Esophagus muscularis mucosa (tissue), 4 donors: ENCODE measurements around the gene C1S. TPM values are rescaled to one million over a fixed set of nuclear protein-coding genes. Genes with fewer than 3 reads are reported as not detected.

ENCODE experiments used
- DNase-seq: peaks from one replicate; pipeline ENCODE4 v3.0.0-alpha.2; 2017; ENCODE audit errors: extremely low spot score
- H3K27ac ChIP-seq, 4 donors: fragments of 200-600 bp; sonication (generic); replicated peaks in 1 of 4; 1 replicate in 3 of 4; 2 replicates in 1 of 4; pipeline ENCODE4 v1.5.1; 2016 to 2019; ENCODE audit warnings: mild to moderate bottlenecking in 1 of 4
- H3K27me3 ChIP-seq, 4 donors: fragments of 200-600 bp; sonication (generic); one replicate each; pipeline versions ENCODE4 v1.5.1 to v1.6.0; 2016 to 2019
- H3K36me3 ChIP-seq, 4 donors: fragments of 200-600 bp; sonication (generic); one replicate each; pipeline ENCODE4 v1.5.1; 2016 to 2019
- H3K4me1 ChIP-seq, 4 donors: fragments of 200-600 bp; sonication (generic); one replicate each; pipeline ENCODE4 v1.5.1; 2016 to 2019
- H3K4me3 ChIP-seq, 4 donors: fragments of 200-600 bp; sonication (generic); 1 replicate in 2 of 4; 2 replicates in 2 of 4; pipeline ENCODE4 v1.5.1; 2016 to 2019; ENCODE audit warnings: mild to moderate bottlenecking in 4 of 4, moderate library complexity in 1 of 4
- H3K9me3 ChIP-seq, 4 donors: fragments of 200-600 bp; sonication (generic); 1 replicate in 3 of 4; 2 replicates in 1 of 4; pipeline ENCODE4 v1.5.1; 2016 to 2019
- CTCF ChIP-seq, 3 experiments: fragments of 200-600 bp in 2 of 3; fragments of 450-650 bp in 1 of 3; sonication (generic) in 2 of 3; IDR thresholded peaks; one replicate each; pipeline ENCODE4 v1.5.1; 2017 to 2019; ENCODE audit warnings: antibody characterized with exemption in 3 of 3, mild to moderate bottlenecking in 2 of 3, moderate library complexity in 1 of 3
- EP300 ChIP-seq: sonication (generic); formaldehyde crosslinking; IDR thresholded peaks from one replicate; pipeline ENCODE4 v1.6.1; 2017; ENCODE audit warnings: antibody characterized with exemption
- POLR2A ChIP-seq: fragments of 450-650 bp; IDR thresholded peaks from one replicate; pipeline ENCODE4 v1.6.1; 2017; ENCODE audit warnings: antibody characterized with exemption, moderate library complexity, mild to moderate bottlenecking, low read depth
- POLR2AphosphoS5 ChIP-seq, 2 donors: sonication (generic); formaldehyde crosslinking; IDR thresholded peaks; one replicate each; pipeline ENCODE4 v1.6.1; 2017; ENCODE audit warnings: antibody characterized with exemption in 2 of 2
- WGBS: methylation state at CpG from one replicate; pipeline ENCODE4 v1.1.5; 2018; 5-methylcytosine and 5-hydroxymethylcytosine counted together
- intact Hi-C: fragments of 100-400 bp; cut with DNase I; formaldehyde crosslinking; loops from one replicate; pipeline ENCODE4 v1.15.1; 2023
- total RNA-seq, 4 donors: library from RNA; depleted of rRNA; stranded (reverse); fragments of >200 nt; gene quantifications; one replicate each; pipeline versions ENCODE4 v1.1.0 to v1.2.1, GENCODE V29; 2016

Gene C1S
- total RNA-seq, 4 donors from 2014 or later = 454 to 549 (median 512) TPM

- H3K27me3 ChIP-seq = no peaks in the 10 kb centered on the region
- TF ChIP-seq CTCF (IDR thresholded peaks at IDR 0.05) = no peak
- no peak for TF ChIP-seq POLR2A
- TF ChIP-seq POLR2AphosphoS5 (IDR thresholded peaks at IDR 0.05) = no peak
- H3K9me3 ChIP-seq = no peaks in the 10 kb centered on the region
- H3K4me3 ChIP-seq = peak overlapping the region in 1 of 4 donors; percentile 14
- intact Hi-C loops = no loop called here
- peak overlapping the region; percentile 81 to 87 (median 82) for H3K27ac ChIP-seq
- H3K36me3 ChIP-seq = peaks cover 24 to 38% (median 32%) of the 10 kb centered on the region in 4 donors
- H3K4me1 ChIP-seq = peaks cover 9 to 38% (median 28%) of the 10 kb centered on the region in 4 donors
- DNase-seq = no peak
These were observed 19.3 kb downstream of the C1S start for GRCh38 chr12:7079826-7080125.

- no peaks in the 10 kb centered on the region for H3K27me3 ChIP-seq
- no peak overlapping the region for H3K4me3 ChIP-seq
- H3K27ac ChIP-seq = peak overlapping the region; percentile 81 to 87 (median 82)
- H3K4me1 ChIP-seq = peaks cover 9 to 38% (median 28%) of the 10 kb centered on the region in 4 donors
- no peaks in the 10 kb centered on the region for H3K9me3 ChIP-seq
- peaks cover 24 to 50% (median 44%) of the 10 kb centered on the region in 4 donors for H3K36me3 ChIP-seq
- 67% methylated on average over 2 of the region's 14 CpGs for WGBS
- TF ChIP-seq POLR2A (no peak), CTCF (IDR thresholded peaks at IDR 0.05) (no peak), POLR2AphosphoS5 (IDR thresholded peaks at IDR 0.05) (no peak), EP300 (no peak)
- intact Hi-C loops = no loop called here
- DNase-seq = no peak
These were observed 20.5 kb downstream of the C1S start for GRCh38 chr12:7081037-7081436.

- Histone ChIP-seq H3K4me1 (peaks cover 9 to 38% (median 27%) of the 10 kb centered on the region in 4 donors), H3K9me3 (no peaks in the 10 kb centered on the region), H3K4me3 (no peak overlapping the region), H3K27me3 (no peaks in the 10 kb centered on the region), H3K36me3 (peaks cover 32 to 71% (median 57%) of the 10 kb centered on the region in 4 donors), H3K27ac (peak overlapping the region in 1 of 4 donors; percentile 87)
- no peak for DNase-seq
- TF ChIP-seq CTCF (IDR thresholded peaks at IDR 0.05) (no peak), POLR2A (no peak), EP300 (no peak), POLR2AphosphoS5 (IDR thresholded peaks at IDR 0.05) (no peak)
- intact Hi-C loops = no loop called here
These were observed 22.6 kb downstream of the C1S start for GRCh38 chr12:7083125-7083524.

GRCh38 chr12:7089196-7089871, 28.8 kb downstream of the C1S start:
- Histone ChIP-seq H3K4me1 (peaks cover 19 to 61% (median 54%) of the 10 kb centered on the region in 4 donors), H3K27ac (peak overlapping the region; percentile 81 to 88 (median 85))

GRCh38 chr12:7090222-7090998, 29.9 kb downstream of the C1S start:
- TF ChIP-seq POLR2A (no peak), CTCF (IDR thresholded peaks at IDR 0.05) (no peak), EP300 (no peak), POLR2AphosphoS5 (IDR thresholded peaks at IDR 0.05) (peak; percentile 34 to 61)
- Histone ChIP-seq H3K27me3 (no peaks in the 10 kb centered on the region), H3K4me1 (peaks cover 19 to 61% (median 54%) of the 10 kb centered on the region in 4 donors), H3K36me3 (peaks cover 15 to 50% (median 34%) of the 10 kb centered on the region in 4 donors), H3K4me3 (peak overlapping the region; percentile 53 to 75 (median 61)), H3K27ac (peak overlapping the region; percentile 81 to 88 (median 85)), H3K9me3 (no peaks in the 10 kb centered on the region)
- intact Hi-C loops = no loop called here
- DNase-seq = no peak
- 74% methylated on average over 15 of the region's 16 CpGs for WGBS

More at GRCh38 chr12:7089196-7089871, 28.8 kb downstream of the C1S start:
- Histone ChIP-seq H3K36me3 (peaks cover 15 to 60% (median 44%) of the 10 kb centered on the region in 4 donors), H3K9me3 (no peaks in the 10 kb centered on the region), H3K27me3 (no peaks in the 10 kb centered on the region), H3K4me3 (peak overlapping the region; percentile 53 to 75 (median 61))
- TF ChIP-seq EP300 (no peak), POLR2AphosphoS5 (IDR thresholded peaks at IDR 0.05) (peak in 1 of 2 donors; percentile 8)
- DNase-seq = no peak
- WGBS = 73% methylated on average over 7 of the region's 11 CpGs
- intact Hi-C loops = no loop called here
